PFSK-1 (cell line): ENCODE results near the gene ITIH5.

ENCODE experiments used
- POLR2AphosphoS5 ChIP-seq: IDR thresholded peaks from 2 replicates; pipeline ENCODE4 v1.6.1; 2012; ENCODE audit warnings: low read depth, mild to moderate bottlenecking, control low read depth, low read length, moderate library complexity
- REST ChIP-seq, 2 experiments: IDR thresholded peaks; 2 replicates each; pipeline versions ENCODE4 v1.6.1 to v1.8.0; 2011 to 2012; ENCODE audit warnings: low read depth in 2 of 2, low read length in 2 of 2, control low read depth in 1 of 2, inconsistent platforms in 1 of 2, mild to moderate bottlenecking in 1 of 2, moderate library complexity in 1 of 2; ENCODE audit not compliant: insufficient read depth in 1 of 2
- SIN3A ChIP-seq: IDR thresholded peaks from 2 replicates; pipeline ENCODE4 v1.6.1; 2012; ENCODE audit warnings: mild to moderate bottlenecking, low read length, moderate library complexity, borderline replicate concordance; ENCODE audit not compliant: insufficient read depth
- TAF1 ChIP-seq: IDR thresholded peaks from 2 replicates; pipeline ENCODE4 v1.6.1; 2012; ENCODE audit warnings: low read length, control low read depth, borderline replicate concordance; ENCODE audit not compliant: insufficient read depth

- TF ChIP-seq POLR2AphosphoS5 (no peak), TAF1 (no peak), SIN3A (no peak), REST (IDR thresholded peaks at IDR 0.05; ENCODE audit: insufficient read depth in 1 of 2, low read depth in 2 of 2, low read length in 2 of 2) (no peak)
These were observed 41.3 kb upstream of the ITIH5 start for GRCh38 chr10:7707858-7708622.
